GM19043 (cell line): ENCODE measurements around the gene TRAF2.
"Not testable (repeated sequence)": the region's sequence is repeated elsewhere in the genome, so short reads cannot be mapped to it uniquely, and the experiment has no call there.

Source experiments
- ATAC-seq: cut with Tn5 transposase; IDR thresholded peaks from one replicate; pipeline ENCODE4 v1.9.1; 2021; ENCODE audit warnings: low read depth; ENCODE audit not compliant: unreplicated experiment

Gene TRAF2

GRCh38 chr9:136881691-136882108 is 4.6 kb upstream of the TRAF2 start:
- ATAC-seq = no peak

GRCh38 chr9:136882109-136882946 is 4.0 kb upstream of the TRAF2 start:
- no peak for ATAC-seq

- ATAC-seq = not testable (repeated sequence)
These were observed 3.4 kb upstream of the TRAF2 start for GRCh38 chr9:136882947-136883283.

GRCh38 chr9:136883670-136884069 is 2.6 kb upstream of the TRAF2 start:
- not testable (repeated sequence) for ATAC-seq

DNA sequence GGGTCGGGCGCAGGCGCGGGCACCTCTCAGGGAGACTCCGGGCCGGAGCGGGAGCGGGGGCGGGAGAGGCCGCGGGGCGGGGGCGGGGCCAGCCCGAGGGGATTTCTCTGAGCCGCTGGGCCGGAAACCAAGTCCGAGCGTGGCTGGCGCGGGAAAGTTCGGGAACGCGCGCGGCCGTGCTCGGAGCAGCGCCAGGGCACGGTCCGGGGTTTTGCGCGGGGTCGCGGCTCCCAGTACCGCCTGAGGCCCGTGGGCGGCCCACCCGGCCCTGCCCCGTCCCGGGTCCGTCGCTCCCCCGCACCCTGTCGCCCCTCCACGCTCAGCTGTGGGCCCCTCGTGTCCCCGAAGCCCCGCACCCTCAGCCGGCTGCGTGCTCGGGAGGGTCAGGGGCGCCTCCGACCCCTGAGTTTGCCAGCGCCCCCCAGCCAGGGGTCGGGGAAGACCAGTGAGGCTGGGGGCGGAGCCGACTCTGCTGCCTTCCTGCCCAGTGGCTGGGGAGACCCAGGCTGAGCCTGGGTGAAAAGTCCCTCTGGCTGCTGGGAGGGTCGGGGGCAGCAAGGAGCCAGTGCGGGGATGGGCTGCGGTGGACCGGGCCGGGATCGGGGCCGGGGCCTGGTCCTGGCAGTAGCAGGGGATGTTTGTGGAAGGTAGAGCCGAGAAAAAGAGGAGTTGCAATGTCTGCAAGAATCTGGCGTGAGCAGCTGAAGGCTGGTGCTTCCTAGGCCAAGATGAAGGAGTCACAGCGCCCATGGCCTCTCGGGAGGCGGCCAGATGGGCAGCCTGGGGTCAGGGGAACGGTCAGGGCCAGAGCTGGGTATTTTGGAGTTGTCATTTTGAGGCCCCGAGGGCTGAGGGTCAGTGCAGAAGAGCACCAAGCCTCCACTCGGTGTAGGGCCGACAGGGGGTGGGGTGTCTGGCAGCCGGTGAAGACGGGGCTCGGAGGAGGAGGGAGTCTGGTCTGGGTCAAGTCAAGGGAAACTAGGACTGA is 588 bp downstream of the TRAF2 start:
- ATAC-seq = no peak

GRCh38 chr9:136888454-136888853 is 2.1 kb downstream of the TRAF2 start:
- no peak for ATAC-seq

DNA sequence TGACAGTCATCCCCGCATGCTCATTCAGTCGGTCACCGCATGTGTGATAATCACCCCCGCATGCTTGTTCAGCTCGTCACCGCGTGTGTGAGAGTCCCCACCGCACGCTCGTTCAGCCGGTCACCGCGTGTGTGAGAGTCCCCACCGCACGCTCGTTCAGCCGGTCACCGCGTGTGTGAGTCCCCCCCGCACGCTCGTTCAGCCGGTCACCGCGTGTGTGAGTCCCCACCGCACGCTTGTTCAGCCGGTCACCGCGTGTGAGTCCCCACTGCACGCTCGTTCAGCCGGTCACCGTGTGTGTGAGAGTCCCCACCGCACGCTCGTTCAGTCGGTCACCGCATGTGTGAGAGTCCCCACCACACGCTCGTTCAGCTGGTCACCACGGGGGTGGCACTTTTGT is 3.5 kb downstream of the TRAF2 start:
- ATAC-seq = no peak

DNA sequence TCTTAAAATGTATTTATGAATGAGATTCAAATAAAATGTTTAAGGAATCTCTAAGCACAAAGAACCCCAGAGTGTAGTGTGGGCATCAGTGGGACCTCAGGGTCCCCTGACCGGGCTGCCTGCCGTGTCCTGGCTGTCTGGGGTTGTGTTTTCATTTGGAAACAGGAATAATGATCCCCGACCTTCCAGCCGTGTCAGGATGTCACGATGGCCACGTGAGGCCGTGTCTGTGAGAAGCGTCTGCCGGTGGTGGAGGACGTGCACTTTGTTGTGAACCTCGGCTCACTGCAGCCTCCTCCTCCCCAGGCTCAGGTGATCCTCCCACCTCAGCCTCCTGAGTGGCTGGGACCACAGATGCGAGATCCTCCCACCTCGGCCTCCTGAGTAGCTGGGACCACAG is 4.3 kb downstream of the TRAF2 start:
- no peak for ATAC-seq

GRCh38 chr9:136896027-136896426 is 9.7 kb downstream of the TRAF2 start:
- ATAC-seq = no peak

GRCh38 chr9:136898483-136899100 is 12.3 kb downstream of the TRAF2 start:
- ATAC-seq = no peak

DNA sequence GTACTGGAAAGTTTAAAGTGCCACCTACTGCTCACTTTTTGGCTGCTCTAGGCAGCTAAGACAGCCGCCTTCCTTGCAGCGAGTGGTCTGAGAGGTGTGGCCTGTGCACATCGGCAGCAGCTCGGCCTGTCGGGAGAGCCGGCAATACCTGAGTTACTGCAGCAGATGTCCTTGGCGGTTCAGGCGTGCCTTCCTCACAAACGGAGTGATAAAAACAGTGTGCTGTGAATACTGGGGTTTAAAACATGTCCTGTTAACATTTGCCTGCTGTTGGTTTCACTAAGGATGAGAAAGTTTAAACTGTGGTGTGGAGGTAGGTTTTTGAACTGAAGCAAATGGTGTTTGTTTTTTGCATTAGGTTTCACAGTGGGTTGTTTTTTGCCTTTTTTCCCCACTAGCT is 12.9 kb downstream of the TRAF2 start:
- ATAC-seq = no peak

DNA sequence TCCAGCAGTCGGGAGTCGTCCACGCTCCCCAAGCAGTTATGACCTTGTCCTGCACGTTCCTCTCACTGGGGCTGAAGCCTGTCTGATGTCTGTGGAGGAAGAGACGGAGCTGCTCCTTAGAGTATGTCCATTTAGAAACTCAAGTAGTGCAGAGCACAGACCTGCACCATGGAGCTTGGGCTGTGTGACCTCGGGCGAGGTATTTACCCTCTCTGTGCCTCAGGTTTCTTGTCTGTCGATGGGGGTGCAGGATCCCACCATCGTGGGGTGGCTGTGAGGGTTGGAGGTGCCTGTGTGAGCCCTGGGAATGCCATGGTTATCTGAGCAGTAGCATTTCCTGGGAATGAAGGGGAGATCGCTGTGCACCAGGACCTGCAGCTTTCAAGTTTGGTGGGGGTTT is 14.2 kb downstream of the TRAF2 start:
- ATAC-seq = no peak

DNA sequence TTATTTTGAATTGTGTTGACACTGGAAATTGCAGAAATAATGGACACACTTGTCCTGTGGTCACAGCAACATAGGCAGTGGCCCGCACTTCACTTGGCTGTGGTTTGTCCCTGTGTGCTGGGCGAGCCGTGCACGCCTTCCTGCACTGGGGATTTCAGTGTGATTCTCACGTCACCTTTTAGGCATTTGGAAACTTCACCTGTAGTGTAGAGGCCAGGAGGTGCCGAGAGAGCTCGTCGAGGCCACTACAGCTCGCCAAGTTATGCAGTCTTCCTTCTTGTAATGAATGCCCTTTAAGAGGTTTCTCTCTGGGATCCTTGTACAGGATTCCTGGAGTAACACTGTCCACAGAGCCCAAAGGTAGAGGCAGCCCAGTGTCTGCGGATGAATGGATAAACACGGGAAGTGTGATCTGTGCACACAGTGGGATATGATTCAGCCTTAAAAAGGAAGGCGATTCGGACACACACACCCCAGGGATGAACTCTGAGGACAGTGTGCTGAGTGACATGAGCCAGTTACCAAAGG is 14.7 kb downstream of the TRAF2 start:
- ATAC-seq = no peak

GRCh38 chr9:136901516-136902258 is 15.4 kb downstream of the TRAF2 start:
- ATAC-seq = no peak

DNA sequence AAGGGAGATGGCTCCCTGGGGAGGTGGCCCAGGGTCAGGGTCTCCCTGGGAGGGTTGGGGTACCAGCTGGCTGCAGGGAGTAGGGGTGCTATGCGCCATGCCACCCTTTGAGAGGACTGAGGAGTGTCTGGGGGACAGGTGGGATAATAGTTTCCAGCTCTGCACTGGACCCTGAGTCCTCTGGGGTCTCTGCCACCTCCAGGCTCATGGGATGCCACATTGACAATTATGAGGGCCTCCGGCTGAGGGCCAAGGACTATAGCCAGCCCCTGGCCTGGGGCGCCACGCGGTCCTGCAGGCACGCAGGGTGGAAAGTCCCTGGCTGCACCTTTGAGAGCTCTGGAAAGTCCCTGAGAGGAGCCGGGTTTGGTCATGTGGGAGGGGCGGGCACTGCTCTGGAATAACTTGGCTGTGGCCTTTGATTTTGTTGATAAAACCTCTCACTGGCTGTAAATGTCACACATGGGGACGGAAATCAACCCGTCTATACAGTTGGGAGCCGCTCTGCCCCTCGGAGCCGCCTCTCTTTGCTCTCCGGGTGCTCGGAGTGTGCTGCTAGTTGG is 16.0 kb downstream of the TRAF2 start:
- ATAC-seq = no peak

- no peak for ATAC-seq
These were observed 16.8 kb downstream of the TRAF2 start for GRCh38 chr9:136903041-136903554.

GRCh38 chr9:136906266-136906665 is 19.9 kb downstream of the TRAF2 start:
- ATAC-seq = no peak

DNA sequence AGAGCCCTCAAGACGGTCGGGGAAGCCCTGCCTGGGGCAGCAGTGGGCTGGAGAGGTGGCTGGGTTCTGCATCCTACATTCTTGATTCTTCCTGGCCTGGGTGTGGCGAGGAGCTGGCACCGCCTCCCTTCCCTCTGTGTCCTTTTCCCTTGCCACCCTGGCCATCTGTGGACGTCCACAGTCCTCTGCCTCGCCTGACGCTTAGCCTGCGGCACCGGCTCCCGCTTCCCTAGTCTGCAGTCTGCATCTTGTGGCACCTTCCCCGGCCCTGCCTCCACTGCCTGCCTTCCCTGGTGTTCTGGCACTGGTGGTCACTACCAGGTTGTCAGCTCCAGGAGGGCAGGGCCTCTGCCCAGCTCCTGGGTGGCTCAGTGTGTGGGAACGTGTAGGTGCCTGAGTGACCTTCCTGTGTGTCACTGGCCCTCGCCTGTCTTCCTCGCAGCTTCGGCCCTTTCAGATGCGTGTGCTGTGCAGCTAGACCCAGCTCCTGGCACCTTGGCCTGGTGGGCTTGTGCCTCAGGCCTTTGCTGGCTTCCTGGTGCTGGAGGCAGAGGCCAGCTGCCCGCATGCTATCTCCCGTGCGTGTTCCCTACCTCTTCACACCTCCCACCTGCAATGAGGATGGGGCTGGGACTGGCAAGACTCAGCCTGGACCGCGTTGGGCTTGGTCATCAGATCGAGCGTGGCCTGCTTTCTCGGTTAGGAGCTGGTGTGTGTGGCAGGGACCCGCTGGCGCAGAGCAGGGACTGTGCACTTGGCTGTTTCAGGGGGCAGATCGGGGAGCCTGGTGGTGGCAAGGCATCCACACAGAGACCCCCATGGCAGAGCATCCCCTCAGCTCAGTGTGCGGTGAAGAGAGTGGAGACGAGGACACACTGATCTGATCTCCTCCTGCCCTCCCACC is 20.9 kb downstream of the TRAF2 start:
- no peak for ATAC-seq
